BJ (cell line): ENCODE data around the gene NHLRC4. TPM values are rescaled to one million over a fixed set of nuclear protein-coding genes. Genes with fewer than 3 reads are reported as not detected.

ENCODE experiments used
- CTCF ChIA-PET: fragments of 350-600 bp; formaldehyde crosslinking; extraction: SDS; loops from one replicate; lab custom pipeline; 2021; ENCODE audit warnings: antibody characterized with exemption, inconsistent platforms; lab: Yijun Ruan, JAX
- POLR2A ChIA-PET: fragments of 300-600 bp; sonication (Branson Sonifier 250); formaldehyde crosslinking; extraction: SDS; loops from one replicate; lab custom pipeline; 2021; ENCODE audit warnings: antibody characterized with exemption; lab: Charles Lee
- DNase-seq: peaks from one replicate; pipeline ENCODE4 v3.0.0-alpha.2; 2011; ENCODE audit warnings: low read depth
- H3K27me3 ChIP-seq: 2 replicates; pipeline ENCODE4 v1.6.0; 2011; ENCODE audit warnings: low read length; ENCODE audit not compliant: control insufficient read depth, insufficient read depth
- H3K36me3 ChIP-seq: 2 replicates; pipeline ENCODE4 v1.5.1; 2011; ENCODE audit warnings: low read length; ENCODE audit not compliant: control insufficient read depth, insufficient read depth
- H3K4me3 ChIP-seq: 2 replicates; pipeline ENCODE4 v1.5.1; 2011; ENCODE audit warnings: low read depth, mild to moderate bottlenecking, control low read depth, low read length
- polyA plus RNA-seq: library from polyadenylated mRNA; depleted of rRNA; stranded (reverse); fragments of >200 nt; gene quantifications from 2 replicates; pipeline ENCODE4 v1.2.3, GENCODE V29; 2011
- TF ChIP-seq, protein P1 (sequence below): IDR thresholded peaks from 2 replicates; pipeline ENCODE4 v1.5.1; 2011; ENCODE audit warnings: low read depth, mild to moderate bottlenecking, control low read depth, inconsistent platforms, low read length, moderate library complexity; ENCODE audit not compliant: insufficient read depth

Gene NHLRC4
- polyA plus RNA-seq, 1 experiment = 0.66 TPM

DNA sequence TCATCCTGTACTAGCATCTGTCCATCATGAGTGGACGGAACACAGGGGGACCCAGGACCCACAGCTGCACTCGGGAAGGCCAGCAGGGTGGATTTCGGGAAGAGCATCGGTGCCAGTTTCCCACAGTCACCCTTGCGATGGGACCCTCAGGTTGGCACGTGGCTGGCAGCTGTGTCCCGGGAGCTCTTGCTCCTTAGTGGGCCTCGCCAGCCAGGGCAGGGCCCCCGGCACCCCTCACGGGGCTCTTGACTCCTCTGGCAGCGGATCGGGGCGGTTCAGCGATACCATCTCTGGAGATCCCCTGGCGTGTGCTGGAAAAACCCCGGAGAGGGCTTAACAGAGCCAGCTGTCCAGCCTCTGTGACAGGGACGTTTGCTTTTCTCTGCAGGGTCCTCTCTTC, 30.1 kb upstream of the NHLRC4 start:
- H3K4me3 ChIP-seq = no peak overlapping the region
- ChIA-PET POLR2A (no interaction called here), CTCF (no interaction called here)
- no peak for DNase-seq
- H3K27me3 ChIP-seq = no peaks in the 10 kb centered on the region
- H3K36me3 ChIP-seq = peaks cover 19% of the 10 kb centered on the region
- TF ChIP-seq, protein P1, sequence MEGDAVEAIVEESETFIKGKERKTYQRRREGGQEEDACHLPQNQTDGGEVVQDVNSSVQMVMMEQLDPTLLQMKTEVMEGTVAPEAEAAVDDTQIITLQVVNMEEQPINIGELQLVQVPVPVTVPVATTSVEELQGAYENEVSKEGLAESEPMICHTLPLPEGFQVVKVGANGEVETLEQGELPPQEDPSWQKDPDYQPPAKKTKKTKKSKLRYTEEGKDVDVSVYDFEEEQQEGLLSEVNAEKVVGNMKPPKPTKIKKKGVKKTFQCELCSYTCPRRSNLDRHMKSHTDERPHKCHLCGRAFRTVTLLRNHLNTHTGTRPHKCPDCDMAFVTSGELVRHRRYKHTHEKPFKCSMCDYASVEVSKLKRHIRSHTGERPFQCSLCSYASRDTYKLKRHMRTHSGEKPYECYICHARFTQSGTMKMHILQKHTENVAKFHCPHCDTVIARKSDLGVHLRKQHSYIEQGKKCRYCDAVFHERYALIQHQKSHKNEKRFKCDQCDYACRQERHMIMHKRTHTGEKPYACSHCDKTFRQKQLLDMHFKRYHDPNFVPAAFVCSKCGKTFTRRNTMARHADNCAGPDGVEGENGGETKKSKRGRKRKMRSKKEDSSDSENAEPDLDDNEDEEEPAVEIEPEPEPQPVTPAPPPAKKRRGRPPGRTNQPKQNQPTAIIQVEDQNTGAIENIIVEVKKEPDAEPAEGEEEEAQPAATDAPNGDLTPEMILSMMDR = no peak

DNA sequence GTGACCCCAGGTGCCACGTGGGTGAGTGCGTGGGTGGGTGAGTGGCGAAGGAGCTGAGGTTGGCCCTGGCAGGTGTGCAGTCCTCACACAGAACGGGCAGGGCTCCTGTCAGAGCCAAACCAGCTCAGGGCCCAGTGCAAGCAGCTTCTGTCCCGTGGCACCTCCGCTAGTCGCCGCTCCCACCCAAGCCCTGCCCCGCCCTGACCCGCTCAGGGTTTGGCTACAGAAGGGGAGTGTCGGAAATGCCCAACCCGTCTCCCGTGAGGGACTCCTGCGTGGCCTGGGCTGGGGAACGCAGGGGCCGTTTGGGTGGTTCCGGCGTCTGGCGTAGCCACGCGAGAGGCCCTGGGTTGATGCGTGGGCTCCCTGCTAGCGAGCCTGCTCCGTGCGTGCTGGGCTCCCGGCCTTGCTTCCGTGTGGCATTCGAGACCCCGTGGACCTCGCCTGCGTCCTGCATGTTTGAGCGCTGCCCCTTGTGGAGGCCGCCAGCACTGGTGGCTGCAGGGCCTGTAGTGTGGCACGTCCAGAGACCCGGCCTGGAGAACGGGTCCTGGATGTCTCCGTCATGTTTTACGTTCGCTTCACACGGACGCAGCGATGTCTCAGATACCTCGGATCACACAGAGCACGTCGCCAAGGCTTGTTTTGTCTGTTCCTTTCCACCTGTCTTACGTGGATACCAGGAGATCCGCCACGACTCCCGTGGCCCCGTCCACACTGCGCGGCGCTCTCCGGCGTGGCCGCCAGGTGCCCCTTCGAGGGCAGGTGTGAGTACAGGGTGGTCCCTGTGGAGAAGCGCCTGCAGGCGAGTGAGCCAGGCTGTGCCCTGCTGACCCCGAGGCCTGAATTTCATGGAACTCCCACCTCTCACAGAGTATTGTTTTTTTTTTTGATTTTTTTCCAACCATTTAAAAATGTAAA, 29.1 kb upstream of the NHLRC4 start:
- H3K4me3 ChIP-seq = no peak overlapping the region
- ChIA-PET POLR2A (no interaction called here), CTCF (interaction anchor here (1.2 kb wide), 1 partner anchor 11 kb away, joined by 3 read pairs; no protein-coding TSS in a partner anchor)
- H3K27me3 ChIP-seq = no peaks in the 10 kb centered on the region
- H3K36me3 ChIP-seq = peaks cover 19% of the 10 kb centered on the region
- TF ChIP-seq, protein P1 = peak; percentile 13; the same call in 1 of the 2 replicates
- no peak for DNase-seq

DNA sequence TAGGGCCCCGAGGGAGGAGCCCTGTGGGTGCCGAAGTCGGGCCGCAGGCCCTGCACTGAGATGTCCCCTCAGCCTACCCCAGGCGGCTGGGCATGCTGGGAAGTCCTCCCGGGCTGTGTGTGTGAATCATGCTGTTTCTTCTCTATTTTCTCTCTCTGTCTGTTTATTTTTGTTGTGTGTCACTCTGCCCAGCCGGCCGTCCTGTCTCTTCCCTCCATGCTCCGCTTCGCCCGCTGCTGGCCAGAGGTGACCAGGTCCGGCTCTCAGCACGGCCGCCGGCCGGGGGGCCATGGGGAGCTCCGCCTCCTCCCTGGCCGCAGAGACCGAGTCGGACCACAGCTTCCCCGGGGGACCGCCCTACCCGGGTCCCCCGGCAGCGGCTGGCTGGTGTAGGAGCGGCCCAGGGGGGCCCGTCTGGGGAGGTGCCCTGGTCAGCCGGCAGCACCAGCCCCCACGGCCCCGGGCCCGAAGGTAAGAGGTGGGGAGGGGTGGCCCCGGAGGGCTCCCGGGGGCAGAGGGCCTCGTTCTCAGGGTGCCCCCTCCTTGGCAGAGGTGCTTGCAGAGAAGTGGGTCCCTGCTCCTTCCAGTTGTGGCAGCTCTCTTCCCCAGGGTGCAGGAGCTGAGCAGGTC, 26.8 kb upstream of the NHLRC4 start:
- ChIA-PET CTCF (no interaction called here), POLR2A (no interaction called here)
- H3K27me3 ChIP-seq = no peaks in the 10 kb centered on the region
- TF ChIP-seq, protein P1 = no peak
- no peak overlapping the region for H3K4me3 ChIP-seq
- H3K36me3 ChIP-seq = peaks cover 19% of the 10 kb centered on the region
- DNase-seq = no peak

DNA sequence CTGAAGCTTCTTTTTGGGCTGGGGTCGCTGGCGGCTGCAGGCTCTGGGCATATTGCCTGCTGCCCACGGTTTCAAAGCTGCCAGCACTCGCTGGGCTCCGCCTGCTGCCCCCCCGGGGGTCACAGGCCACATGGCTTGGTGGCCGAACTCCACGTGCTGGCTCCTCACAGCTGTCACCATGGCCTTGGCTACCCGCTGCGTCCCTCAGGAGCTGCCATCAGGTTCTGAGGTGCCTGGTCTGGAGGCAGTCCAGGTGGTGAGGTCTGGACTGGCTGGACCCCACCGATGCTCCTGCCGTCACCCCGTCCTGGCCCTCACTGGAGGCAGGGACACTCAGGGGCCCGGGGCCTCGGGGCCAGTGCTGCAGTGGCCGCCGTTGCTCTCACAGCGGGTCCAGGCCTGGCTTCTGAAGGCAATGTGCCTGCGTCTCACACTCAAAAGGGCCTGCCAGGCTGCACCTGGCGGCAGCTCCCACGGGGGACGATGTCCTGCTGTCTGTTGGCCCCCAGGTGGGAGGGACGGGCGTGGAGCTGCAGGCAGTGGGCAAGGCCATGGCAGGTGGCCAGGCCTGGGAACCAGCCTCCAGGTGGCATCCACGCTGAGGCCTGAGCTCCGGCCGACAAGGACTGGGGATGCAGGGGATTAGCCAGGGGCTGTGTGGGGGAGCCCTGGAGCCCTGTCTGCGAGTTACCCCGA, 26.0 kb upstream of the NHLRC4 start:
- DNase-seq = no peak
- CTCF ChIA-PET = interaction anchor here (0.5 to 0.6 kb wide), 2 partner anchors 122 to 201 kb away, joined by 3 read pairs; no protein-coding TSS in a partner anchor
- POLR2A ChIA-PET = no interaction called here
- Histone ChIP-seq H3K4me3 (no peak overlapping the region), H3K27me3 (no peaks in the 10 kb centered on the region), H3K36me3 (peaks cover 19% of the 10 kb centered on the region)
- TF ChIP-seq, protein P1 = no peak
